GM18868 (cell line): ENCODE results near the gene LRRTM3.

Source experiments
- ATAC-seq: cut with Tn5 transposase; IDR thresholded peaks from one replicate; pipeline ENCODE4 v1.9.1; 2021; ENCODE audit warnings: mild to moderate bottlenecking, moderate library complexity; ENCODE audit not compliant: unreplicated experiment

LRRTM3 gene

GRCh38 chr10:66925896-66926715 is at the start of gene LRRTM3:
Gene LRRTM3 (plus strand): TSS chr10:66926036.
- ATAC-seq = peak; percentile 100

GRCh38 chr10:66877361-66877760 is 48.5 kb upstream of the LRRTM3 start:
- no peak for ATAC-seq

- no peak for ATAC-seq
These were observed 45.5 kb upstream of the LRRTM3 start for GRCh38 chr10:66880292-66880691.

GRCh38 chr10:66880826-66881225 is 45.0 kb upstream of the LRRTM3 start:
- ATAC-seq = no peak

- ATAC-seq = no peak
These were observed 44.0 kb upstream of the LRRTM3 start for GRCh38 chr10:66881814-66882213.

- no peak for ATAC-seq
These were observed 43.6 kb upstream of the LRRTM3 start for GRCh38 chr10:66882271-66882670.

GRCh38 chr10:66886848-66887247 is 39.0 kb upstream of the LRRTM3 start:
- no peak for ATAC-seq

GRCh38 chr10:66888237-66888636 is 37.6 kb upstream of the LRRTM3 start:
- no peak for ATAC-seq

GRCh38 chr10:66892871-66893270 is 33.0 kb upstream of the LRRTM3 start:
- ATAC-seq = no peak

GRCh38 chr10:66910671-66911070 is 15.2 kb upstream of the LRRTM3 start:
- no peak for ATAC-seq

GRCh38 chr10:66916030-66916429 is 9.8 kb upstream of the LRRTM3 start:
- no peak for ATAC-seq

- ATAC-seq = no peak
These were observed 8.7 kb upstream of the LRRTM3 start for GRCh38 chr10:66917104-66917503.

- ATAC-seq = no peak
These were observed 6.6 kb upstream of the LRRTM3 start for GRCh38 chr10:66919248-66919647.

GRCh38 chr10:66924674-66925345 is 1.0 kb upstream of the LRRTM3 start:
- ATAC-seq = no peak

GRCh38 chr10:66925373-66925772 is 463 bp upstream of the LRRTM3 start:
- ATAC-seq = no peak

- ATAC-seq = no peak
These were observed 1.0 kb downstream of the LRRTM3 start for GRCh38 chr10:66926841-66927240.

- no peak for ATAC-seq
These were observed 1.6 kb downstream of the LRRTM3 start for GRCh38 chr10:66927251-66927935.

GRCh38 chr10:66927971-66928770 is 2.3 kb downstream of the LRRTM3 start:
- no peak for ATAC-seq

- no peak for ATAC-seq
These were observed 2.9 kb downstream of the LRRTM3 start for GRCh38 chr10:66928776-66929175.

GRCh38 chr10:66929375-66929774 is 3.5 kb downstream of the LRRTM3 start:
- no peak for ATAC-seq
